Upper lobe of left lung (tissue), 4 donors: ENCODE data around the gene VPS26C.

ENCODE experiments used
- EP300 ChIP-seq, 4 donors: sonication (generic); formaldehyde crosslinking; IDR thresholded peaks; one replicate each; pipeline ENCODE4 v1.5.1; 2017; ENCODE audit warnings: antibody characterized with exemption in 4 of 4, control low read depth in 2 of 4
- POLR2A ChIP-seq, 4 donors: fragments of 450-650 bp; IDR thresholded peaks; one replicate each; pipeline ENCODE4 v1.5.1; 2016 to 2017; ENCODE audit warnings: antibody characterized with exemption in 4 of 4, mild to moderate bottlenecking in 2 of 4
- POLR2AphosphoS5 ChIP-seq, 2 donors: sonication (generic); formaldehyde crosslinking; IDR thresholded peaks; one replicate each; pipeline ENCODE4 v1.5.1; 2017; ENCODE audit warnings: antibody characterized with exemption in 2 of 2
- TF ChIP-seq, protein P1 (sequence below), 6 experiments: fragments of 450-650 bp in 4 of 6; fragments of 200-600 bp in 2 of 6; sonication (generic) in 2 of 6; IDR thresholded peaks; one replicate each; pipeline ENCODE4 v1.5.1; 2016 to 2019; ENCODE audit warnings: antibody characterized with exemption in 6 of 6

DNA sequence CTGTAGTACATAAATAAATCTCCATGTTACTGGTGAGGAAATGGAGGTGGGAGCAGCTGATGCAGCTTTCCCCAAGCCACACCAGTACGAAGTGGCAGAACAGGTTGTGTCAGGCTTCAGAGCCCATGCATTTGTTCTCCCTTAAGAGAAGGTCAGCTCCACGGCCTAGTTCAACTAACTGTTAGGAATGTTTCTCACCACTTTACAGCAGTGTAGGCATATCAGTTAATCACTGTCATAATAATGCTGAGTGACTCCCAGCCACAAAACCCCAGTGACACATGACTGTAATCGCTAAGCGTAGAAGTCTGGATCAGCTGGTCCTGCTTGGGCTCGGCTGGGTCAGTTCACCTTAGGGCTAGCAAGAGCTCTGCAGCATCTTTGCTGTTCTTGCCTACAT lies 90.4 kb downstream of the VPS26C start:
- TF ChIP-seq, protein P1, sequence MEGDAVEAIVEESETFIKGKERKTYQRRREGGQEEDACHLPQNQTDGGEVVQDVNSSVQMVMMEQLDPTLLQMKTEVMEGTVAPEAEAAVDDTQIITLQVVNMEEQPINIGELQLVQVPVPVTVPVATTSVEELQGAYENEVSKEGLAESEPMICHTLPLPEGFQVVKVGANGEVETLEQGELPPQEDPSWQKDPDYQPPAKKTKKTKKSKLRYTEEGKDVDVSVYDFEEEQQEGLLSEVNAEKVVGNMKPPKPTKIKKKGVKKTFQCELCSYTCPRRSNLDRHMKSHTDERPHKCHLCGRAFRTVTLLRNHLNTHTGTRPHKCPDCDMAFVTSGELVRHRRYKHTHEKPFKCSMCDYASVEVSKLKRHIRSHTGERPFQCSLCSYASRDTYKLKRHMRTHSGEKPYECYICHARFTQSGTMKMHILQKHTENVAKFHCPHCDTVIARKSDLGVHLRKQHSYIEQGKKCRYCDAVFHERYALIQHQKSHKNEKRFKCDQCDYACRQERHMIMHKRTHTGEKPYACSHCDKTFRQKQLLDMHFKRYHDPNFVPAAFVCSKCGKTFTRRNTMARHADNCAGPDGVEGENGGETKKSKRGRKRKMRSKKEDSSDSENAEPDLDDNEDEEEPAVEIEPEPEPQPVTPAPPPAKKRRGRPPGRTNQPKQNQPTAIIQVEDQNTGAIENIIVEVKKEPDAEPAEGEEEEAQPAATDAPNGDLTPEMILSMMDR (IDR thresholded peaks at IDR 0.05) = no peak
- TF ChIP-seq POLR2AphosphoS5 (IDR thresholded peaks at IDR 0.05) (no peak), POLR2A (IDR thresholded peaks at IDR 0.05) (no peak), EP300 (IDR thresholded peaks at IDR 0.05) (no peak)
